ENCODE measurements around the gene KCND3.

KCND3 gene

DNA sequence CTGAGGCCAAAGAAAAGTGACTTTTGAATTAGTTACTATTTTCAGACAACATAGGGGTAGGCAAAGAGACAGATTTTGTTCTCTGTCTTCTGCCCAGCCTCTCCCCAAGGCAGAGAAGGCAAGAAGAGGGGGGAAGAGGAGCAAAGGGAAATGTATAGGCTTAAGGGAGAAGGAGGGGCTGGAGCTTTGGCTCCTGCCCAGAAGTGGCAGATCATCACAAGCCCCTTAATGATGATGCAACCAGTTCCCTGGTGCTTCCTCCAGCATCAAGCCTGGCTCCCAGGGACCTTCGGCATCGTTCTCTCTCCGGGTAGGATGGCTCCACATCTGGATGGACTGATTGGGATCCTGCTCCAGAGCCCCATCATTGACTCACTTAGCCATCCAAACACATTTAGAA, 112.8 kb downstream of the KCND3 start:
- TF ChIP-seq RARB (CRISPR knock-in tag; IDR thresholded peaks at IDR 0.05) = no peak
- TF ChIP-seq, protein P1, sequence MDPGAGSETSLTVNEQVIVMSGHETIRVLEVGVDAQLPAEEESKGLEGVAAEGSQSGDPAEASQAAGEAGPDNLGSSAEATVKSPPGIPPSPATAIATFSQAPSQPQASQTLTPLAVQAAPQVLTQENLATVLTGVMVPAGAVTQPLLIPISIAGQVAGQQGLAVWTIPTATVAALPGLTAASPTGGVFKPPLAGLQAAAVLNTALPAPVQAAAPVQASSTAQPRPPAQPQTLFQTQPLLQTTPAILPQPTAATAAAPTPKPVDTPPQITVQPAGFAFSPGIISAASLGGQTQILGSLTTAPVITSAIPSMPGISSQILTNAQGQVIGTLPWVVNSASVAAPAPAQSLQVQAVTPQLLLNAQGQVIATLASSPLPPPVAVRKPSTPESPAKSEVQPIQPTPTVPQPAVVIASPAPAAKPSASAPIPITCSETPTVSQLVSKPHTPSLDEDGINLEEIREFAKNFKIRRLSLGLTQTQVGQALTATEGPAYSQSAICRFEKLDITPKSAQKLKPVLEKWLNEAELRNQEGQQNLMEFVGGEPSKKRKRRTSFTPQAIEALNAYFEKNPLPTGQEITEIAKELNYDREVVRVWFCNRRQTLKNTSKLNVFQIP (CRISPR knock-in tag; IDR thresholded peaks at IDR 0.05; ENCODE audit: borderline replicate concordance, low read depth) = no peak
- no peak for TF ChIP-seq ARNTL (CRISPR knock-in tag; IDR thresholded peaks at IDR 0.05; ENCODE audit: borderline replicate concordance, low read depth)
- TF ChIP-seq, protein P2, sequence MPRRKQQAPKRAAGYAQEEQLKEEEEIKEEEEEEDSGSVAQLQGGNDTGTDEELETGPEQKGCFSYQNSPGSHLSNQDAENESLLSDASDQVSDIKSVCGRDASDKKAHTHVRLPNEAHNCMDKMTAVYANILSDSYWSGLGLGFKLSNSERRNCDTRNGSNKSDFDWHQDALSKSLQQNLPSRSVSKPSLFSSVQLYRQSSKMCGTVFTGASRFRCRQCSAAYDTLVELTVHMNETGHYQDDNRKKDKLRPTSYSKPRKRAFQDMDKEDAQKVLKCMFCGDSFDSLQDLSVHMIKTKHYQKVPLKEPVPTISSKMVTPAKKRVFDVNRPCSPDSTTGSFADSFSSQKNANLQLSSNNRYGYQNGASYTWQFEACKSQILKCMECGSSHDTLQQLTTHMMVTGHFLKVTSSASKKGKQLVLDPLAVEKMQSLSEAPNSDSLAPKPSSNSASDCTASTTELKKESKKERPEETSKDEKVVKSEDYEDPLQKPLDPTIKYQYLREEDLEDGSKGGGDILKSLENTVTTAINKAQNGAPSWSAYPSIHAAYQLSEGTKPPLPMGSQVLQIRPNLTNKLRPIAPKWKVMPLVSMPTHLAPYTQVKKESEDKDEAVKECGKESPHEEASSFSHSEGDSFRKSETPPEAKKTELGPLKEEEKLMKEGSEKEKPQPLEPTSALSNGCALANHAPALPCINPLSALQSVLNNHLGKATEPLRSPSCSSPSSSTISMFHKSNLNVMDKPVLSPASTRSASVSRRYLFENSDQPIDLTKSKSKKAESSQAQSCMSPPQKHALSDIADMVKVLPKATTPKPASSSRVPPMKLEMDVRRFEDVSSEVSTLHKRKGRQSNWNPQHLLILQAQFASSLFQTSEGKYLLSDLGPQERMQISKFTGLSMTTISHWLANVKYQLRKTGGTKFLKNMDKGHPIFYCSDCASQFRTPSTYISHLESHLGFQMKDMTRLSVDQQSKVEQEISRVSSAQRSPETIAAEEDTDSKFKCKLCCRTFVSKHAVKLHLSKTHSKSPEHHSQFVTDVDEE (CRISPR knock-in tag; IDR thresholded peaks at IDR 0.05) = no peak
- TF ChIP-seq, protein P3, sequence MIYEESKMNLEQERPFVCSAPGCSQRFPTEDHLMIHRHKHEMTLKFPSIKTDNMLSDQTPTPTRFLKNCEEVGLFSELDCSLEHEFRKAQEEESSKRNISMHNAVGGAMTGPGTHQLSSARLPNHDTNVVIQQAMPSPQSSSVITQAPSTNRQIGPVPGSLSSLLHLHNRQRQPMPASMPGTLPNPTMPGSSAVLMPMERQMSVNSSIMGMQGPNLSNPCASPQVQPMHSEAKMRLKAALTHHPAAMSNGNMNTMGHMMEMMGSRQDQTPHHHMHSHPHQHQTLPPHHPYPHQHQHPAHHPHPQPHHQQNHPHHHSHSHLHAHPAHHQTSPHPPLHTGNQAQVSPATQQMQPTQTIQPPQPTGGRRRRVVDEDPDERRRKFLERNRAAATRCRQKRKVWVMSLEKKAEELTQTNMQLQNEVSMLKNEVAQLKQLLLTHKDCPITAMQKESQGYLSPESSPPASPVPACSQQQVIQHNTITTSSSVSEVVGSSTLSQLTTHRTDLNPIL (CRISPR knock-in tag; IDR thresholded peaks at IDR 0.05; ENCODE audit: low read depth) = no peak
- TF ChIP-seq ZNF70 (CRISPR knock-in tag; IDR thresholded peaks at IDR 0.05) = no peak
- TF ChIP-seq GLIS3 (CRISPR knock-in tag; IDR thresholded peaks at IDR 0.05) = no peak
- no peak for TF ChIP-seq ZNF565 (CRISPR knock-in tag; conservative IDR thresholded peaks at IDR 0.05; ENCODE audit: low read depth)
- TF ChIP-seq TOX (CRISPR knock-in tag; IDR thresholded peaks at IDR 0.05; ENCODE audit: borderline replicate concordance) = no peak
- TF ChIP-seq, protein P4, sequence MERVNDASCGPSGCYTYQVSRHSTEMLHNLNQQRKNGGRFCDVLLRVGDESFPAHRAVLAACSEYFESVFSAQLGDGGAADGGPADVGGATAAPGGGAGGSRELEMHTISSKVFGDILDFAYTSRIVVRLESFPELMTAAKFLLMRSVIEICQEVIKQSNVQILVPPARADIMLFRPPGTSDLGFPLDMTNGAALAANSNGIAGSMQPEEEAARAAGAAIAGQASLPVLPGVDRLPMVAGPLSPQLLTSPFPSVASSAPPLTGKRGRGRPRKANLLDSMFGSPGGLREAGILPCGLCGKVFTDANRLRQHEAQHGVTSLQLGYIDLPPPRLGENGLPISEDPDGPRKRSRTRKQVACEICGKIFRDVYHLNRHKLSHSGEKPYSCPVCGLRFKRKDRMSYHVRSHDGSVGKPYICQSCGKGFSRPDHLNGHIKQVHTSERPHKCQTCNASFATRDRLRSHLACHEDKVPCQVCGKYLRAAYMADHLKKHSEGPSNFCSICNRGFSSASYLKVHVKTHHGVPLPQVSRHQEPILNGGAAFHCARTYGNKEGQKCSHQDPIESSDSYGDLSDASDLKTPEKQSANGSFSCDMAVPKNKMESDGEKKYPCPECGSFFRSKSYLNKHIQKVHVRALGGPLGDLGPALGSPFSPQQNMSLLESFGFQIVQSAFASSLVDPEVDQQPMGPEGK (CRISPR knock-in tag; IDR thresholded peaks at IDR 0.05; ENCODE audit: borderline replicate concordance) = no peak
- TF ChIP-seq SNAI2 (CRISPR knock-in tag; IDR thresholded peaks at IDR 0.05) = no peak
- no peak for TF ChIP-seq ISL1 (CRISPR knock-in tag; IDR thresholded peaks at IDR 0.05)
- no peak for TF ChIP-seq ZFP30 (CRISPR knock-in tag; IDR thresholded peaks at IDR 0.05)
- TF ChIP-seq ZC3H10 (CRISPR knock-in tag; IDR thresholded peaks at IDR 0.05) = no peak
- no peak for TF ChIP-seq TCF4 (CRISPR knock-in tag; IDR thresholded peaks at IDR 0.05; ENCODE audit: borderline replicate concordance)
- TF ChIP-seq PPARA (CRISPR knock-in tag; IDR thresholded peaks at IDR 0.05; ENCODE audit: borderline replicate concordance) = no peak
- no peak for TF ChIP-seq BACH2 (CRISPR knock-in tag; IDR thresholded peaks at IDR 0.05; ENCODE audit: borderline replicate concordance)
- TF ChIP-seq ZFP3 (CRISPR knock-in tag; IDR thresholded peaks at IDR 0.05) = no peak
- no peak for ATAC-seq

DNA sequence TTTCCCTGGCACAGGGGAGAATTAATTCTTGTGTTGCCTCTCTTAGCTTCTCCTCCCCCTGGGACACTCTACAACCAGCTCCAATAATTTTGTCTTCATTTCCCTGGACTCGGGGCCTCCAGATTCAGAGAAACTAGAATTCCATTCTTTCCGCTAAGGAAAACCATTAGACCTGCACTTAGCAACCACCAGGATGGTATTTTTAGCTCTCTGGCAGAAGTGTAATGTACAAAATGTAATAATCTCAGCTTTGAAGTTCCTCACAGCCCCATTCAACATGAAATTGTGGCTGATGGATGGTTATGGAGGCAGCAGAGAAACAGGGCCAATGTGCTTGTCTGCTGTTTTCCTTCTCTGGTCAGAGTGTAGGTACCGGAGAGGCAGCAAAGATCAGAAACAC, 113.8 kb downstream of the KCND3 start:
- TF ChIP-seq OSR1 (CRISPR knock-in tag; IDR thresholded peaks at IDR 0.05) (no peak), ZFP3 (CRISPR knock-in tag; IDR thresholded peaks at IDR 0.05) (no peak), ZNF70 (CRISPR knock-in tag; IDR thresholded peaks at IDR 0.05) (no peak), ZFP30 (CRISPR knock-in tag; IDR thresholded peaks at IDR 0.05) (no peak), RARB (CRISPR knock-in tag; IDR thresholded peaks at IDR 0.05) (no peak), GLIS3 (CRISPR knock-in tag; IDR thresholded peaks at IDR 0.05) (no peak), TCF4 (CRISPR knock-in tag; IDR thresholded peaks at IDR 0.05; ENCODE audit: borderline replicate concordance) (no peak), ISL1 (CRISPR knock-in tag; IDR thresholded peaks at IDR 0.05) (no peak), ARNTL (CRISPR knock-in tag; IDR thresholded peaks at IDR 0.05; ENCODE audit: borderline replicate concordance, low read depth) (no peak), TOX (CRISPR knock-in tag; IDR thresholded peaks at IDR 0.05; ENCODE audit: borderline replicate concordance) (no peak), ZNF565 (CRISPR knock-in tag; conservative IDR thresholded peaks at IDR 0.05; ENCODE audit: low read depth) (no peak), BACH2 (CRISPR knock-in tag; IDR thresholded peaks at IDR 0.05; ENCODE audit: borderline replicate concordance) (no peak)
- TF ChIP-seq, protein P3 (CRISPR knock-in tag; IDR thresholded peaks at IDR 0.05; ENCODE audit: low read depth) = no peak
- TF ChIP-seq, protein P5, sequence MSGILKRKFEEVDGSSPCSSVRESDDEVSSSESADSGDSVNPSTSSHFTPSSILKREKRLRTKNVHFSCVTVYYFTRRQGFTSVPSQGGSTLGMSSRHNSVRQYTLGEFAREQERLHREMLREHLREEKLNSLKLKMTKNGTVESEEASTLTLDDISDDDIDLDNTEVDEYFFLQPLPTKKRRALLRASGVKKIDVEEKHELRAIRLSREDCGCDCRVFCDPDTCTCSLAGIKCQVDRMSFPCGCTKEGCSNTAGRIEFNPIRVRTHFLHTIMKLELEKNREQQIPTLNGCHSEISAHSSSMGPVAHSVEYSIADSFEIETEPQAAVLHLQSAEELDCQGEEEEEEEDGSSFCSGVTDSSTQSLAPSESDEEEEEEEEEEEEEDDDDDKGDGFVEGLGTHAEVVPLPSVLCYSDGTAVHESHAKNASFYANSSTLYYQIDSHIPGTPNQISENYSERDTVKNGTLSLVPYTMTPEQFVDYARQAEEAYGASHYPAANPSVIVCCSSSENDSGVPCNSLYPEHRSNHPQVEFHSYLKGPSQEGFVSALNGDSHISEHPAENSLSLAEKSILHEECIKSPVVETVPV (CRISPR knock-in tag; IDR thresholded peaks at IDR 0.05) = no peak
- TF ChIP-seq, protein P1 (CRISPR knock-in tag; IDR thresholded peaks at IDR 0.05; ENCODE audit: borderline replicate concordance, low read depth) = no peak
- no peak for ATAC-seq

Measured in SK-N-SH treated with all-trans-retinoic acid at 6 μM for 48 hours (cell line).